ENCODE measurements around the gene KLF11. TPM values are rescaled to one million over a fixed set of nuclear protein-coding genes. Genes with fewer than 3 reads are reported as not detected.

KLF11 gene
- total and polyA plus RNA-seq, 2 of the 8 experiments (the other 6 are each of a cell fraction or from before 2014, with no cell fraction given), result 6.4 to 10.1 TPM

- TF ChIP-seq NRF1 (IDR thresholded peaks at IDR 0.05; ENCODE audit: low read depth, low read length) (no peak), KDM5A (IDR thresholded peaks at IDR 0.05; ENCODE audit: low read length) (no peak), YY1 (IDR thresholded peaks at IDR 0.05; ENCODE audit: low read depth, low read length) (no peak), CHD2 (IDR thresholded peaks at IDR 0.05; ENCODE audit: low read length) (no peak), FOSL1 (IDR thresholded peaks at IDR 0.05; ENCODE audit: insufficient read depth, low read depth, low read length) (no peak), GTF2F1 (IDR thresholded peaks at IDR 0.05; ENCODE audit: borderline replicate concordance, low read depth, low read length) (no peak), POLR2AphosphoS5 (IDR thresholded peaks at IDR 0.05; ENCODE audit: low read depth, low read length) (no peak), ZNF274 (IDR thresholded peaks at IDR 0.05; ENCODE audit: borderline replicate concordance, extremely low read depth, low read length) (no peak), EZH2 (IDR thresholded peaks at IDR 0.05; ENCODE audit: low read depth, low read length, severe bottlenecking) (no peak), RAD21 (IDR thresholded peaks at IDR 0.05 in 1 of 2, conservative IDR thresholded peaks at IDR 0.05 in 1 of 2; ENCODE audit: low read depth in 2 of 2, low read length in 2 of 2) (no peak), GABPA (IDR thresholded peaks at IDR 0.05; ENCODE audit: borderline replicate concordance, insufficient read depth, low read length) (no peak)
These were observed 44.3 kb upstream of the KLF11 start (continued) for GRCh38 chr2:9998916-9999654.
